A673 (cell line): ENCODE data around the gene CGNL1.

ENCODE experiments used
- EZH2 ChIP-seq: fragments of 200-600 bp; sonication (generic); IDR thresholded peaks from 2 replicates; pipeline ENCODE4 v1.6.1; 2017; ENCODE audit warnings: borderline replicate concordance, low read depth, mild to moderate bottlenecking, mixed read lengths, antibody characterized with exemption, low read length; ENCODE audit not compliant: poor library complexity, severe bottlenecking
- TF ChIP-seq, protein P1 (sequence below): fragments of 300-800, 200-600 bp; sonication (generic); conservative IDR thresholded peaks from 2 replicates; pipeline ENCODE4 v1.5.1; 2017; ENCODE audit warnings: low read depth, mild to moderate bottlenecking, antibody characterized with exemption, low read length, moderate library complexity, mixed read lengths

DNA sequence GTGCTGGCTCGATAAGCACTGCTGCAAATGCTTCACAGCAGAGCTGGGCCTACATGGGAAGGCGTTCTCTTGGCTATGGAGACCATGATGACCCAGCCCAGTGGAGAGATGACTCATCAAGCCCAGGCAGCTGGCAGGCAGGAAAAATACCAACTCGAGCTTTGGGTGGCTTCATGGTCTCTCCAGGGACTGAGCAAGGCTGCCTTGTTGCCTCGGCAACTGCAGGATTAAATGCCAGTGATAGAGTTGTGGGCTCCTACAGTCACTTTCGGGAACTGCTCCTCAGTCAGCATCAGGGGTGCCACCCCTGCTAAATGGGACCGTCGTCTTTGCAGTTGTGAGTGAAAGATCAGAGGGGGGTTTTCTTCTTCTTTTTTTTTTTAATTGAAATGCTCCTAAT is 160.8 kb downstream of the CGNL1 start:
- TF ChIP-seq EZH2 = no peak
- TF ChIP-seq, protein P1, sequence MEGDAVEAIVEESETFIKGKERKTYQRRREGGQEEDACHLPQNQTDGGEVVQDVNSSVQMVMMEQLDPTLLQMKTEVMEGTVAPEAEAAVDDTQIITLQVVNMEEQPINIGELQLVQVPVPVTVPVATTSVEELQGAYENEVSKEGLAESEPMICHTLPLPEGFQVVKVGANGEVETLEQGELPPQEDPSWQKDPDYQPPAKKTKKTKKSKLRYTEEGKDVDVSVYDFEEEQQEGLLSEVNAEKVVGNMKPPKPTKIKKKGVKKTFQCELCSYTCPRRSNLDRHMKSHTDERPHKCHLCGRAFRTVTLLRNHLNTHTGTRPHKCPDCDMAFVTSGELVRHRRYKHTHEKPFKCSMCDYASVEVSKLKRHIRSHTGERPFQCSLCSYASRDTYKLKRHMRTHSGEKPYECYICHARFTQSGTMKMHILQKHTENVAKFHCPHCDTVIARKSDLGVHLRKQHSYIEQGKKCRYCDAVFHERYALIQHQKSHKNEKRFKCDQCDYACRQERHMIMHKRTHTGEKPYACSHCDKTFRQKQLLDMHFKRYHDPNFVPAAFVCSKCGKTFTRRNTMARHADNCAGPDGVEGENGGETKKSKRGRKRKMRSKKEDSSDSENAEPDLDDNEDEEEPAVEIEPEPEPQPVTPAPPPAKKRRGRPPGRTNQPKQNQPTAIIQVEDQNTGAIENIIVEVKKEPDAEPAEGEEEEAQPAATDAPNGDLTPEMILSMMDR = peak; percentile 42
